MV-4-11 (cell line): ENCODE measurements around the gene BLOC1S1.

Experiments
- DNase-seq: peaks from one replicate; lab custom pipeline; 2025; lab: John Stamatoyannopoulos, UW

Gene BLOC1S1

GRCh38 chr12:55711786-55712553 lies 3.9 kb upstream of the BLOC1S1 start:
- no peak for DNase-seq

- DNase-seq = no peak
Measured at GRCh38 chr12:55712700-55713415, 3.0 kb upstream of the BLOC1S1 start.

- no peak for DNase-seq
Measured at GRCh38 chr12:55713721-55714120, 2.1 kb upstream of the BLOC1S1 start.

GRCh38 chr12:55715169-55715764 lies 579 bp upstream of the BLOC1S1 start:
- no peak for DNase-seq

GRCh38 chr12:55716582-55716957 lies 724 bp downstream of the BLOC1S1 start:
- no peak for DNase-seq

- no peak for DNase-seq
Measured at GRCh38 chr12:55717011-55718007, 1.5 kb downstream of the BLOC1S1 start.

- DNase-seq = no peak
Measured at GRCh38 chr12:55718015-55718414, 2.2 kb downstream of the BLOC1S1 start.

- DNase-seq = no peak
Measured at GRCh38 chr12:55718624-55719275, 2.9 kb downstream of the BLOC1S1 start.

GRCh38 chr12:55719371-55719770 lies 3.5 kb downstream of the BLOC1S1 start:
- no peak for DNase-seq

GRCh38 chr12:55720071-55720564 lies 4.3 kb downstream of the BLOC1S1 start, which contains the start of gene RDH5:
Gene RDH5, plus strand, starts transcription at chr12:55720393. Its CDS starts 792 bp downstream, at chr12:55721185.
- no peak for DNase-seq

GRCh38 chr12:55720894-55721444 lies 5.1 kb downstream of the BLOC1S1 start:
- peak; percentile 99 for DNase-seq

GRCh38 chr12:55721601-55722213 lies 5.9 kb downstream of the BLOC1S1 start:
- no peak for DNase-seq

GRCh38 chr12:55722948-55723347 lies 7.1 kb downstream of the BLOC1S1 start:
- no peak for DNase-seq

GRCh38 chr12:55723516-55724225 lies 7.8 kb downstream of the BLOC1S1 start:
- DNase-seq = no peak

- DNase-seq = peak; percentile 81
Measured at GRCh38 chr12:55724226-55724939, 8.5 kb downstream of the BLOC1S1 start.

GRCh38 chr12:55724940-55725309 lies 9.1 kb downstream of the BLOC1S1 start:
- no peak for DNase-seq

GRCh38 chr12:55725556-55725955 lies 9.7 kb downstream of the BLOC1S1 start:
- DNase-seq = no peak

- no peak for DNase-seq
Measured at GRCh38 chr12:55726971-55727370, 11.1 kb downstream of the BLOC1S1 start.

- no peak for DNase-seq
Measured at GRCh38 chr12:55727643-55728185, 11.9 kb downstream of the BLOC1S1 start.
